Breast epithelium (tissue), 3 donors: Measurements from ENCODE around the gene GALNT16.
A peak's percentile ranks its signal among the peaks of the same experiment; 100 is the strongest.

Source experiments
- POLR2A ChIP-seq: fragments of 450-650 bp; IDR thresholded peaks from one replicate; pipeline ENCODE4 v1.6.1; 2016; ENCODE audit warnings: antibody characterized with exemption, mild to moderate bottlenecking, moderate library complexity
- POLR2AphosphoS5 ChIP-seq, 3 donors: sonication (generic); formaldehyde crosslinking; IDR thresholded peaks; one replicate each; pipeline ENCODE4 v1.6.1; 2017; ENCODE audit warnings: antibody characterized with exemption in 3 of 3
- TF ChIP-seq, protein P1 (sequence below), 3 donors: fragments of 450-650 bp; IDR thresholded peaks; one replicate each; pipeline ENCODE4 v1.5.1; 2016 to 2017; ENCODE audit warnings: antibody characterized with exemption in 3 of 3, mild to moderate bottlenecking in 3 of 3, moderate library complexity in 3 of 3

DNA sequence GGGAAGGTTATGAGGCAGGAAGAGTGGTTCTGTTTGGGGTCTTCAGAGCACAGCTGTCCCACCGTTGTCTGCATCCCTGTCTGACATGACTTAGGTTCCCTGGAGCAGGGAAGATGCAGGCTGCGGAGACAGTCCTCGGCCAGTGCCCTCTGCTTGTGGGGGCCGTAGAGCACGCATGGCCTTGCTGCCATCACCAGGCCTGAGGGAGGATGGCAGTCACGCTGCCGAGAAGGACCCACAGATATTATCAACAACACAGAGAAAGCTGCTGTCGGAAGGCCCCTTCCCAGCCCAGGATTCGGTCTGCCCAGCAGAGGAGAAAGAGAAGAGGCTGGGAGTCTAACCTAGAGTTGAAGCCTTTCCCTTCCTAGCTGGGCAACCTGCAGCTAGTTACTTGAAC is 103.1 kb downstream of the GALNT16 start:
- TF ChIP-seq, protein P1, sequence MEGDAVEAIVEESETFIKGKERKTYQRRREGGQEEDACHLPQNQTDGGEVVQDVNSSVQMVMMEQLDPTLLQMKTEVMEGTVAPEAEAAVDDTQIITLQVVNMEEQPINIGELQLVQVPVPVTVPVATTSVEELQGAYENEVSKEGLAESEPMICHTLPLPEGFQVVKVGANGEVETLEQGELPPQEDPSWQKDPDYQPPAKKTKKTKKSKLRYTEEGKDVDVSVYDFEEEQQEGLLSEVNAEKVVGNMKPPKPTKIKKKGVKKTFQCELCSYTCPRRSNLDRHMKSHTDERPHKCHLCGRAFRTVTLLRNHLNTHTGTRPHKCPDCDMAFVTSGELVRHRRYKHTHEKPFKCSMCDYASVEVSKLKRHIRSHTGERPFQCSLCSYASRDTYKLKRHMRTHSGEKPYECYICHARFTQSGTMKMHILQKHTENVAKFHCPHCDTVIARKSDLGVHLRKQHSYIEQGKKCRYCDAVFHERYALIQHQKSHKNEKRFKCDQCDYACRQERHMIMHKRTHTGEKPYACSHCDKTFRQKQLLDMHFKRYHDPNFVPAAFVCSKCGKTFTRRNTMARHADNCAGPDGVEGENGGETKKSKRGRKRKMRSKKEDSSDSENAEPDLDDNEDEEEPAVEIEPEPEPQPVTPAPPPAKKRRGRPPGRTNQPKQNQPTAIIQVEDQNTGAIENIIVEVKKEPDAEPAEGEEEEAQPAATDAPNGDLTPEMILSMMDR (IDR thresholded peaks at IDR 0.05) = peak in 2 of 3 donors; percentile 11 to 43
- TF ChIP-seq POLR2A = no peak
- peak in 1 of 3 donors; percentile 45 for TF ChIP-seq POLR2AphosphoS5 (IDR thresholded peaks at IDR 0.05)
